A549 (cell line): ENCODE data around the gene PLEKHS1. TPM values are rescaled to one million over a fixed set of nuclear protein-coding genes. Genes with fewer than 3 reads are reported as not detected.
A peak's percentile ranks its signal among the peaks of the same experiment; 100 is the strongest.

ENCODE experiments used
- ATAC-seq, 2 experiments: fragments of 200-7000 bp in 1 of 2; fragments of >200 bp in 1 of 2; cut with Nextera tagmentation in 1 of 2; cut with Tn5 transposase in 1 of 2; 3 replicates each; pipeline versions ENCODE4 v1.8.0 to v1.9.1; 2018 to 2020; ENCODE audit warnings: mild to moderate bottlenecking in 1 of 2, moderate library complexity in 1 of 2
- CTCF ChIA-PET: fragments of 300-600 bp; sonication (Branson Sonifier 250); formaldehyde crosslinking; extraction: SDS; loops from one replicate; lab custom pipeline; 2021; ENCODE audit warnings: antibody characterized with exemption, inconsistent platforms; lab: Yijun Ruan, JAX
- POLR2A ChIA-PET: fragments of 350-600 bp; formaldehyde crosslinking; extraction: SDS; loops from one replicate; lab custom pipeline; 2021; ENCODE audit warnings: antibody characterized with exemption, inconsistent platforms; lab: Yijun Ruan, JAX
- DNase-seq, 2 experiments: peaks; one replicate each; pipeline versions ENCODE4 v3.0.0 to v3.0.0-alpha.2; 2011 to 2016; ENCODE audit warnings: low read depth in 1 of 2, low spot score in 1 of 2
- FAIRE-seq: peaks from 2 replicates; lab custom pipeline; 2011; peaks lifted over from hg19 to GRCh38; lab: Jason Lieb, UNC
- H3K27ac ChIP-seq, 2 experiments: fragments of >200 bp; sonication (Bioruptor Twin); formaldehyde crosslinking; 3 replicates each; pipeline ENCODE4 v1.5.1; 2016 to 2017
- H3K4me1 ChIP-seq: fragments of >200 bp; sonication (Bioruptor Twin); formaldehyde crosslinking; 3 replicates; pipeline ENCODE4 v1.6.1; 2016
- H3K4me2 ChIP-seq: fragments of >200 bp; sonication (Bioruptor Twin); formaldehyde crosslinking; 3 replicates; pipeline ENCODE4 v1.6.1; 2016
- H3K4me3 ChIP-seq: fragments of >200 bp; sonication (Bioruptor Twin); formaldehyde crosslinking; 3 replicates; pipeline ENCODE4 v1.5.1; 2016
- H3K9me3 ChIP-seq: fragments of >200 bp; sonication (Bioruptor Twin); formaldehyde crosslinking; 3 replicates; pipeline ENCODE4 v1.6.1; 2016
- BHLHE40 ChIP-seq: IDR thresholded peaks from 2 replicates; pipeline ENCODE4 v1.6.1; 2012; ENCODE audit warnings: low read depth, low read length, inconsistent platforms
- CHD4 ChIP-seq: fragments of 200-600 bp; sonication (generic); IDR thresholded peaks from 2 replicates; pipeline ENCODE4 v1.6.1; 2016; ENCODE audit warnings: antibody characterized with exemption, mild to moderate bottlenecking, borderline replicate concordance
- ELK1 ChIP-seq: fragments of 150-350 bp; IDR thresholded peaks from 2 replicates; pipeline ENCODE4 v1.6.1; 2014; ENCODE audit warnings: low read depth, mild to moderate bottlenecking, low read length
- FOSL2 ChIP-seq, 2 experiments: fragments of 450-650 bp in 1 of 2; fragments of >200 bp in 1 of 2; sonication (Bioruptor Twin) in 1 of 2; formaldehyde crosslinking; IDR thresholded peaks; 2 replicates each; pipeline versions ENCODE4 v1.5.0 to v1.6.1; 2016 to 2020; ENCODE audit warnings: mild to moderate bottlenecking in 1 of 2, moderate library complexity in 1 of 2
- FOXS1 ChIP-seq: fragments of 250-450 bp; sonication (Bioruptor Pico); IDR thresholded peaks from 2 replicates; pipeline ENCODE4 v1.5.0; 2020; ENCODE audit warnings: mild to moderate bottlenecking, moderate library complexity
- HDAC2 ChIP-seq: fragments of 200-600 bp; sonication (generic); IDR thresholded peaks from 2 replicates; pipeline ENCODE4 v1.6.1; 2016
- HEYL ChIP-seq: fragments of 250-450 bp; sonication (Bioruptor Pico); IDR thresholded peaks from 2 replicates; pipeline ENCODE4 v1.8.0; 2021; ENCODE audit warnings: mild to moderate bottlenecking, moderate library complexity
- HOXA7 ChIP-seq: fragments of 250-450 bp; sonication (Bioruptor Pico); IDR thresholded peaks from 2 replicates; pipeline ENCODE4 v1.5.0; 2020; ENCODE audit warnings: mild to moderate bottlenecking, moderate library complexity
- JUN ChIP-seq, 2 experiments: fragments of >200 bp; sonication (Bioruptor Twin); formaldehyde crosslinking; IDR thresholded peaks; 2 replicates in 1 of 2; 3 replicates in 1 of 2; pipeline ENCODE4 v1.6.1; 2016 to 2017
- MAFK ChIP-seq: fragments of 450-650 bp; IDR thresholded peaks from 2 replicates; pipeline ENCODE4 v1.6.1; 2014; ENCODE audit not compliant: partially characterized antibody
- MAX ChIP-seq: IDR thresholded peaks from 2 replicates; pipeline ENCODE4 v1.6.1; 2012
- MAZ ChIP-seq: fragments of 150-350 bp; IDR thresholded peaks from 2 replicates; pipeline ENCODE4 v1.6.1; 2014; ENCODE audit warnings: antibody characterized with exemption, low read depth, low read length, borderline replicate concordance
- NFE2L2 ChIP-seq: fragments of 150-350 bp; conservative IDR thresholded peaks from 2 replicates; pipeline ENCODE4 v1.6.1; 2014; ENCODE audit warnings: low read length
- NPAS2 ChIP-seq: fragments of 250-450 bp; sonication (Bioruptor Pico); IDR thresholded peaks from 2 replicates; pipeline ENCODE4 v1.8.0; 2022; ENCODE audit warnings: mild to moderate bottlenecking, moderate library complexity, borderline replicate concordance
- NR3C1 ChIP-seq: fragments of >200 bp; sonication (Bioruptor Twin); formaldehyde crosslinking; IDR thresholded peaks from 3 replicates; pipeline ENCODE4 v1.6.1; 2017
- RARB ChIP-seq: fragments of 250-450 bp; sonication (Bioruptor Pico); IDR thresholded peaks from 2 replicates; pipeline ENCODE4 v1.8.0; 2021; ENCODE audit warnings: mild to moderate bottlenecking, moderate library complexity
- RCOR1 ChIP-seq: fragments of 150-350 bp; IDR thresholded peaks from 2 replicates; pipeline ENCODE4 v1.6.1; 2014; ENCODE audit warnings: antibody characterized with exemption, low read length, low read depth
- RFX5 ChIP-seq: fragments of 450-650 bp; IDR thresholded peaks from 2 replicates; pipeline ENCODE4 v1.7.1; 2014; ENCODE audit warnings: antibody characterized with exemption, mild to moderate bottlenecking, moderate library complexity
- SMC3 ChIP-seq: fragments of >200 bp; sonication (Bioruptor Twin); formaldehyde crosslinking; IDR thresholded peaks from 3 replicates; pipeline ENCODE4 v1.6.1; 2018; ENCODE audit warnings: inconsistent platforms
- ZNF302 ChIP-seq: fragments of 250-450 bp; sonication (Bioruptor Pico); IDR thresholded peaks from 2 replicates; pipeline ENCODE4 v1.9.0; 2021; ENCODE audit warnings: inconsistent platforms, mild to moderate bottlenecking, moderate library complexity
- WGBS: methylation state at CpG from one replicate; pipeline ENCODE4 v1.1.6; 2017; ENCODE audit errors: missing lambda C conversion rate; 5-methylcytosine and 5-hydroxymethylcytosine counted together
- polyA plus RNA-seq, 4 experiments: library from polyadenylated mRNA; depleted of rRNA in 3 of 4; stranded (reverse); fragments of >200 nt; fragmentation: RNase III in 1 of 4; extraction: RNeasy Plus Mini Kit Qiagen cat#74134 plus additional on column Dnase treatment in 1 of 4; gene quantifications; 2 replicates in 3 of 4; 3 replicates in 1 of 4; pipeline ENCODE4 v1.2.3, GENCODE V29; 2011 to 2017
- TF ChIP-seq, protein P1 (sequence below): fragments of 250-450 bp; sonication (Bioruptor Pico); IDR thresholded peaks from 2 replicates; pipeline ENCODE4 v1.5.0; 2021; ENCODE audit warnings: mild to moderate bottlenecking, moderate library complexity, borderline replicate concordance
- TF ChIP-seq, protein P2 (sequence below): fragments of >200 bp; sonication (Bioruptor Twin); formaldehyde crosslinking; IDR thresholded peaks from 3 replicates; pipeline ENCODE4 v1.6.1; 2016

Gene PLEKHS1
- polyA plus RNA-seq, 2 of the 4 experiments (the other 2 are of a cell fraction), result 0.03 to 0.05 TPM

DNA sequence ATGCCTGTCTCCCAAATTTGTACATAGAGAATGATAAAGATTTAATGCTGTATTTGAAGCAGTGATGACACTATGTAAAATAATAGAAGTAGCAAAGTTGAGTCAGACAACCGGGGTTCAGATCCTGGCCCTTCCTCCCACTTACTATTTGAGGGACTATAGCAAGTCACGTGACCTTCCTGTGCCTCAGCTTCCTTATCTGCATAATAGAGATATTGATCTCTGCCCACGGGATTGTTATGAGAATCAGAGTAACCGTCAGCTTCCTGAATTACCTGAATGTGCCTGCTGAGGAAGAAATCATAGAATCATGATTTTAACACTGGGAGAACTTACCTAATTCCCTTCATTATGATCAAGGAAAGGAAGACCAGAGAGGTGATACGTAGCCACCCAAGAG, 44.9 kb upstream of the PLEKHS1 start:
- Histone ChIP-seq H3K9me3 (no peaks in the 10 kb centered on the region), H3K4me2 (no peak overlapping the region), H3K4me3 (no peak overlapping the region), H3K4me1 (peaks cover 28% of the 10 kb centered on the region), H3K27ac (no peak overlapping the region)
- 91% methylated on average over 5 of the region's 5 CpGs for WGBS
- no peak for ATAC-seq
- no peak for FAIRE-seq
- no peak for TF ChIP-seq NPAS2 (CRISPR knock-in tag)
- CTCF ChIA-PET, result interaction anchor here (1.2 to 6.3 kb wide), 6 partner anchors 15 to 696 kb away, joined by 3 to 59 read pairs (median 4); partner anchors contain the start of gene CASP7
- POLR2A ChIA-PET, result no interaction called here
- no peak for DNase-seq

GRCh38 chr10:113708640-113709039, 42.8 kb upstream of the PLEKHS1 start:
- H3K4me1 ChIP-seq, result peaks cover 28% of the 10 kb centered on the region
- ChIA-PET POLR2A (no interaction called here), CTCF (interaction anchor here (0.9 to 6.3 kb wide), 5 partner anchors 11 to 402 kb away, joined by 3 to 59 read pairs (median 3); no protein-coding TSS in a partner anchor)
- no peak for ATAC-seq
- no peak for FAIRE-seq
- H3K27ac ChIP-seq, result peak overlapping the region in 1 of 2 experiments; percentile 72; a peak in 3 of 6 replicates
- H3K4me2 ChIP-seq, result peak overlapping the region; percentile 52; the same call in 2 of the 3 replicates
- no peak for TF ChIP-seq MAFK
- TF ChIP-seq RCOR1, result no peak
- no peak for TF ChIP-seq NFE2L2
- no peak for TF ChIP-seq SMC3
- no peak for TF ChIP-seq MAX
- 89% methylated on average over 6 of the region's 6 CpGs for WGBS
- no peaks in the 10 kb centered on the region for H3K9me3 ChIP-seq
- H3K4me3 ChIP-seq, result no peak overlapping the region
- DNase-seq, result no peak

- H3K4me3 ChIP-seq, result no peak overlapping the region
- no peaks in the 10 kb centered on the region for H3K9me3 ChIP-seq
- peak overlapping the region; percentile 52 for H3K4me2 ChIP-seq
- no peak for TF ChIP-seq HDAC2
- no peak for TF ChIP-seq BHLHE40
- no peak for TF ChIP-seq SMC3
- TF ChIP-seq MAX, result no peak
- no peak for TF ChIP-seq NPAS2 (CRISPR knock-in tag)
- no peak for TF ChIP-seq NR3C1
- no peak for TF ChIP-seq FOXS1 (CRISPR knock-in tag)
- no peak for TF ChIP-seq ELK1
- no peak for TF ChIP-seq RCOR1
- no peak for TF ChIP-seq MAZ
- no peak for TF ChIP-seq JUN (IDR thresholded peaks at IDR 0.05)
- no peak for TF ChIP-seq MAFK
- ChIA-PET CTCF (interaction anchor here (0.6 to 6.3 kb wide), 8 partner anchors 10 to 465 kb away, joined by 3 to 59 read pairs (median 3); no protein-coding TSS in a partner anchor), POLR2A (interaction anchor here (0.6 kb wide), 1 partner anchor 40 kb away, joined by 4 read pairs; no protein-coding TSS in a partner anchor)
- peak overlapping the region; percentile 14 to 72; a peak in 4 of 6 replicates for H3K27ac ChIP-seq
- DNase-seq, result peak in 1 of 2 experiments; percentile 7
- WGBS, result 37% methylated on average over 8 of the region's 8 CpGs
- peak; percentile 40 to 48; a peak in 5 of 6 replicates for ATAC-seq
- FAIRE-seq, result no peak
- peaks cover 28% of the 10 kb centered on the region for H3K4me1 ChIP-seq
These were observed 42.2 kb upstream of the PLEKHS1 start for GRCh38 chr10:113709221-113709838.

GRCh38 chr10:113711142-113711541, 40.3 kb upstream of the PLEKHS1 start:
- DNase-seq (no peak), FAIRE-seq (no peak), ATAC-seq (no peak)
- Histone ChIP-seq H3K27ac (no peak overlapping the region), H3K4me2 (no peak overlapping the region), H3K9me3 (no peaks in the 10 kb centered on the region), H3K4me3 (no peak overlapping the region), H3K4me1 (peaks cover 16% of the 10 kb centered on the region)
- CTCF ChIA-PET, result interaction anchor here (0.8 to 1.6 kb wide), 4 partner anchors 8 to 88 kb away, joined by 3 to 6 read pairs (median 4); partner anchors contain the start of gene CASP7
- WGBS, result 79% methylated on average over 2 of the region's 2 CpGs
- POLR2A ChIA-PET, result no interaction called here
- TF ChIP-seq RARB (no peak), FOSL2 (IDR thresholded peaks at IDR 0.05) (no peak), FOSL2 (CRISPR knock-in tag; IDR thresholded peaks at IDR 0.05) (no peak), HEYL (CRISPR knock-in tag) (no peak), ELK1 (no peak), RFX5 (no peak), CHD4 (no peak), HOXA7 (CRISPR knock-in tag) (no peak), JUN (IDR thresholded peaks at IDR 0.05) (no peak), HDAC2 (no peak), ZNF302 (no peak), MAX (no peak), RCOR1 (no peak)
- TF ChIP-seq, protein P1, sequence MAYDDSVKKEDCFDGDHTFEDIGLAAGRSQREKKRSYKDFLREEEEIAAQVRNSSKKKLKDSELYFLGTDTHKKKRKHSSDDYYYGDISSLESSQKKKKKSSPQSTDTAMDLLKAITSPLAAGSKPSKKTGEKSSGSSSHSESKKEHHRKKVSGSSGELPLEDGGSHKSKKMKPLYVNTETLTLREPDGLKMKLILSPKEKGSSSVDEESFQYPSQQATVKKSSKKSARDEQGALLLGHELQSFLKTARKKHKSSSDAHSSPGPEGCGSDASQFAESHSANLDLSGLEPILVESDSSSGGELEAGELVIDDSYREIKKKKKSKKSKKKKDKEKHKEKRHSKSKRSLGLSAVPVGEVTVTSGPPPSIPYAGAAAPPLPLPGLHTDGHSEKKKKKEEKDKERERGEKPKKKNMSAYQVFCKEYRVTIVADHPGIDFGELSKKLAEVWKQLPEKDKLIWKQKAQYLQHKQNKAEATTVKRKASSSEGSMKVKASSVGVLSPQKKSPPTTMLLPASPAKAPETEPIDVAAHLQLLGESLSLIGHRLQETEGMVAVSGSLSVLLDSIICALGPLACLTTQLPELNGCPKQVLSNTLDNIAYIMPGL (CRISPR knock-in tag), result no peak
- TF ChIP-seq, protein P2, sequence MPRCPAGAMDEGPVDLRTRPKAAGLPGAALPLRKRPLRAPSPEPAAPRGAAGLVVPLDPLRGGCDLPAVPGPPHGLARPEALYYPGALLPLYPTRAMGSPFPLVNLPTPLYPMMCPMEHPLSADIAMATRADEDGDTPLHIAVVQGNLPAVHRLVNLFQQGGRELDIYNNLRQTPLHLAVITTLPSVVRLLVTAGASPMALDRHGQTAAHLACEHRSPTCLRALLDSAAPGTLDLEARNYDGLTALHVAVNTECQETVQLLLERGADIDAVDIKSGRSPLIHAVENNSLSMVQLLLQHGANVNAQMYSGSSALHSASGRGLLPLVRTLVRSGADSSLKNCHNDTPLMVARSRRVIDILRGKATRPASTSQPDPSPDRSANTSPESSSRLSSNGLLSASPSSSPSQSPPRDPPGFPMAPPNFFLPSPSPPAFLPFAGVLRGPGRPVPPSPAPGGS, result no peak
